Astrocyte (in vitro differentiated cells and primary cell): Measurements from ENCODE around the gene PLOD1. TPM values are rescaled to one million over a fixed set of nuclear protein-coding genes. Genes with fewer than 3 reads are reported as not detected.

Experiments
- DNase-seq: peaks from one replicate; pipeline ENCODE4 v3.0.0-alpha.2; 2010; ENCODE audit warnings: low read depth
- FAIRE-seq: peaks from 2 replicates; lab custom pipeline; 2011; peaks lifted over from hg19 to GRCh38; lab: Jason Lieb, UNC
- H2AFZ ChIP-seq: 2 replicates; pipeline ENCODE4 v1.6.0; 2012; ENCODE audit warnings: low read depth, low read length, inconsistent platforms
- H3K27ac ChIP-seq: 2 replicates; pipeline ENCODE4 v1.5.1; 2011; ENCODE audit warnings: low read depth, low read length, inconsistent platforms
- H3K27me3 ChIP-seq: 2 replicates; pipeline ENCODE4 v1.6.0; 2011; ENCODE audit warnings: low read length, inconsistent platforms; ENCODE audit not compliant: insufficient read depth
- H3K36me3 ChIP-seq: 2 replicates; pipeline ENCODE4 v1.5.1; 2011; ENCODE audit warnings: low read length, inconsistent platforms; ENCODE audit not compliant: insufficient read depth
- H3K4me1 ChIP-seq: 2 replicates; pipeline ENCODE4 v1.5.1; 2011; ENCODE audit warnings: low read length, inconsistent platforms; ENCODE audit not compliant: insufficient read depth
- H3K4me2 ChIP-seq: 2 replicates; pipeline ENCODE4 v1.6.0; 2012; ENCODE audit warnings: low read length, inconsistent platforms
- H3K4me3 ChIP-seq: 2 replicates; pipeline ENCODE4 v1.5.1; 2011; ENCODE audit warnings: low read depth, mild to moderate bottlenecking, low read length, inconsistent platforms; ENCODE audit not compliant: insufficient read depth
- H3K79me2 ChIP-seq: 2 replicates; pipeline ENCODE4 v1.6.0; 2012; ENCODE audit warnings: mild to moderate bottlenecking, low read length, inconsistent platforms; ENCODE audit not compliant: insufficient read depth
- H3K9ac ChIP-seq: 2 replicates; pipeline ENCODE4 v1.6.0; 2012; ENCODE audit warnings: mild to moderate bottlenecking, low read length, inconsistent platforms
- H3K9me3 ChIP-seq: 2 replicates; pipeline ENCODE4 v1.5.1; 2012; ENCODE audit warnings: low read depth, mild to moderate bottlenecking, low read length, inconsistent platforms; ENCODE audit not compliant: insufficient read depth
- H4K20me1 ChIP-seq: 2 replicates; pipeline ENCODE4 v1.6.0; 2012; ENCODE audit warnings: low read length, inconsistent platforms; ENCODE audit not compliant: insufficient read depth
- H3K27ac Mint-ChIP-seq: one replicate; pipeline ENCODE4 v1.8.0; 2021; ENCODE audit warnings: mild to moderate bottlenecking, mixed read lengths; ENCODE audit not compliant: unreplicated experiment
- H3K27me3 Mint-ChIP-seq: one replicate; pipeline ENCODE4 v1.8.0; 2021; ENCODE audit warnings: low read depth, mixed read lengths; ENCODE audit not compliant: unreplicated experiment
- H3K36me3 Mint-ChIP-seq: one replicate; pipeline ENCODE4 v1.8.0; 2021; ENCODE audit warnings: low read depth, mixed read lengths; ENCODE audit not compliant: unreplicated experiment
- H3K4me1 Mint-ChIP-seq: one replicate; pipeline ENCODE4 v1.8.0; 2021; ENCODE audit warnings: low read depth, mixed read lengths; ENCODE audit not compliant: unreplicated experiment
- H3K4me3 Mint-ChIP-seq: one replicate; pipeline ENCODE4 v1.8.0; 2021; ENCODE audit warnings: mild to moderate bottlenecking, moderate library complexity, mixed read lengths; ENCODE audit not compliant: unreplicated experiment
- H3K9me3 Mint-ChIP-seq: one replicate; pipeline ENCODE4 v1.8.0; 2021; ENCODE audit warnings: mild to moderate bottlenecking, mixed read lengths; ENCODE audit not compliant: unreplicated experiment
- CTCF ChIP-seq: IDR thresholded peaks from 2 replicates; pipeline ENCODE4 v1.5.1; 2011; ENCODE audit warnings: low read depth, mild to moderate bottlenecking, inconsistent platforms, low read length, moderate library complexity; ENCODE audit not compliant: insufficient read depth
- EZH2 ChIP-seq: IDR thresholded peaks from 2 replicates; pipeline ENCODE4 v1.6.1; 2012; ENCODE audit warnings: mild to moderate bottlenecking, low read length, inconsistent platforms; ENCODE audit not compliant: insufficient read depth
- total RNA-seq: library from RNA; stranded (reverse); gene quantifications from 2 replicates; pipeline ENCODE4 v1.2.1, GENCODE V29; 2021

PLOD1 gene
- total RNA-seq, 1 donor from 2014 or later = 375 TPM

GRCh38 chr1:11946647-11947046 lies 12.1 kb downstream of the PLOD1 start:
- Histone ChIP-seq H2AFZ (no peak overlapping the region), H4K20me1 (peaks cover 27% of the 10 kb centered on the region), H3K4me2 (no peak overlapping the region), H3K4me3 (no peak overlapping the region), H3K4me1 (no peaks in the 10 kb centered on the region), H3K36me3 (peaks cover 31% of the 10 kb centered on the region), H3K79me2 (peaks cover 10% of the 10 kb centered on the region), H3K27ac (no peak overlapping the region), H3K9ac (no peak overlapping the region), H3K9me3 (no peaks in the 10 kb centered on the region), H3K27me3 (no peaks in the 10 kb centered on the region)
- FAIRE-seq (no peak), DNase-seq (no peak)
- H3K27me3 Mint-ChIP-seq = no peaks in the 10 kb centered on the region
- no peak overlapping the region for H3K27ac Mint-ChIP-seq
- H3K36me3 Mint-ChIP-seq = peaks cover 25% of the 10 kb centered on the region
- no peak for TF ChIP-seq EZH2
- TF ChIP-seq CTCF = no peak
- no peak overlapping the region for H3K4me3 Mint-ChIP-seq
- H3K9me3 Mint-ChIP-seq = no peaks in the 10 kb centered on the region
- no peaks in the 10 kb centered on the region for H3K4me1 Mint-ChIP-seq

- no peak overlapping the region for H3K27ac ChIP-seq
- no peaks in the 10 kb centered on the region for H3K4me1 Mint-ChIP-seq
- peaks cover 34% of the 10 kb centered on the region for H3K36me3 Mint-ChIP-seq
- no peak overlapping the region for H3K9ac ChIP-seq
- no peaks in the 10 kb centered on the region for H3K9me3 ChIP-seq
- no peak overlapping the region for H3K27ac Mint-ChIP-seq
- H3K4me2 ChIP-seq = no peak overlapping the region
- no peaks in the 10 kb centered on the region for H3K79me2 ChIP-seq
- FAIRE-seq (no peak), DNase-seq (no peak)
- peaks cover 18% of the 10 kb centered on the region for H4K20me1 ChIP-seq
- peaks cover 26% of the 10 kb centered on the region for H3K36me3 ChIP-seq
- no peak overlapping the region for H3K4me3 ChIP-seq
- H2AFZ ChIP-seq = no peak overlapping the region
- H3K27me3 Mint-ChIP-seq = no peaks in the 10 kb centered on the region
- no peaks in the 10 kb centered on the region for H3K4me1 ChIP-seq
- TF ChIP-seq EZH2 (no peak), CTCF (no peak)
- H3K4me3 Mint-ChIP-seq = no peak overlapping the region
- no peaks in the 10 kb centered on the region for H3K9me3 Mint-ChIP-seq
- no peaks in the 10 kb centered on the region for H3K27me3 ChIP-seq
These were observed 14.4 kb downstream of the PLOD1 start for GRCh38 chr1:11948822-11949458.

- no peaks in the 10 kb centered on the region for H3K9me3 Mint-ChIP-seq
- FAIRE-seq (no peak), DNase-seq (no peak)
- Histone ChIP-seq H2AFZ (no peak overlapping the region), H3K27ac (no peak overlapping the region), H3K79me2 (no peaks in the 10 kb centered on the region), H3K27me3 (no peaks in the 10 kb centered on the region), H3K9ac (no peak overlapping the region), H3K4me1 (no peaks in the 10 kb centered on the region), H3K4me3 (no peak overlapping the region), H3K36me3 (peaks cover 26% of the 10 kb centered on the region), H3K9me3 (no peaks in the 10 kb centered on the region), H3K4me2 (no peak overlapping the region), H4K20me1 (peaks cover 9% of the 10 kb centered on the region)
- no peak overlapping the region for H3K27ac Mint-ChIP-seq
- TF ChIP-seq CTCF = no peak
- H3K27me3 Mint-ChIP-seq = no peaks in the 10 kb centered on the region
- no peak overlapping the region for H3K4me3 Mint-ChIP-seq
- no peaks in the 10 kb centered on the region for H3K4me1 Mint-ChIP-seq
- peaks cover 31% of the 10 kb centered on the region for H3K36me3 Mint-ChIP-seq
These were observed 17.4 kb downstream of the PLOD1 start for GRCh38 chr1:11951901-11952300.
